Tibial nerve (tissue), 4 donors: ENCODE data around the gene BMPR1B.

Experiments
- CTCF ChIP-seq, 5 experiments: fragments of 200-600 bp in 3 of 5; fragments of 450-650 bp in 2 of 5; sonication (generic) in 3 of 5; IDR thresholded peaks; one replicate each; pipeline ENCODE4 v1.5.1; 2016 to 2019; ENCODE audit warnings: antibody characterized with exemption in 5 of 5, mild to moderate bottlenecking in 3 of 5, moderate library complexity in 2 of 5
- EP300 ChIP-seq, 2 donors: sonication (generic); formaldehyde crosslinking; IDR thresholded peaks; one replicate each; pipeline ENCODE4 v1.6.1; 2017; ENCODE audit warnings: antibody characterized with exemption in 2 of 2, mild to moderate bottlenecking in 1 of 2

DNA sequence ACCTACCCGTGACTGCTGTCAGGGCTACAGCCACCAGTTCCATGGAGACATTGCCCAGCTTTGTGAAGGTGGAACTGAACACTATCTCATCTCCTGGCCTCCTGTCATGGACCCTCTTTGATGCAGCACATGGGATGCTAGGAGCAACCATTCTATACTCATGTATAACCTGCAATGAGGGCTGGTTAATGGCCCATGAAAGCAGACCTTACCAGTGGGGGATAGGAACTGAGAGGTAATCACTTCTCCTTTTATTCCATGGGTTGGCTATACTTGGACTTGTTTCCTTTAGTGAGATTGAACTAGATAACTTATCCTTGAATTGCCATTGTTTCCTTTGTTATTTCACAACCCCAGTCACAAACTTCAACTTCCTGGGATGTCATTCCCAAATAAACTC is 310.6 kb downstream of the BMPR1B start:
- TF ChIP-seq EP300 (IDR thresholded peaks at IDR 0.05) (no peak), CTCF (IDR thresholded peaks at IDR 0.05) (no peak)
